CD4-positive, alpha-beta T cell treated with Interleukin-21 for 1 hour (primary cell): ENCODE measurements around the gene CRADD.

Source experiments
- DNase-seq: peaks from one replicate; pipeline ENCODE4 v3.0.0-alpha.2; 2020

The CRADD gene

GRCh38 chr12:93673084-93673483 lies 4.1 kb upstream of the CRADD start:
- no peak for DNase-seq

DNA sequence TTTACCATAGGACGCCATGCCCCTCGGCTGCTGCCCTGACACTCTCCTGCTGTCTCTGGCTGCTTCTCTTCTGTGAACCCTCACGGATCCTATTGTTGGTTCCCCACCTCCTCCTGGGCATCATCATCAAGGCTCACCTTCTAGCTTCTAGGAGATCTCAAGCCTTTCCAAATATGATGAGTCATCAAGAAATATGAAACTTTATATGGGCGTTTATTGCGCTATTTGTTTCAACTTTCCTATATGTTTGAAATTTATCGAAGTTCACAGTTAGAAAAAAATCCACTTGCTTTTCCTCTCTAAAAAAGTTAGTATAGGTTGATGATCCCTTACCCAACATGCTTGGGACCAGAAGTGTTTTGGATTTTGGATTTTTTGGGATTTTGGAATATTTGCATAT lies 2.8 kb upstream of the CRADD start:
- DNase-seq = no peak

DNA sequence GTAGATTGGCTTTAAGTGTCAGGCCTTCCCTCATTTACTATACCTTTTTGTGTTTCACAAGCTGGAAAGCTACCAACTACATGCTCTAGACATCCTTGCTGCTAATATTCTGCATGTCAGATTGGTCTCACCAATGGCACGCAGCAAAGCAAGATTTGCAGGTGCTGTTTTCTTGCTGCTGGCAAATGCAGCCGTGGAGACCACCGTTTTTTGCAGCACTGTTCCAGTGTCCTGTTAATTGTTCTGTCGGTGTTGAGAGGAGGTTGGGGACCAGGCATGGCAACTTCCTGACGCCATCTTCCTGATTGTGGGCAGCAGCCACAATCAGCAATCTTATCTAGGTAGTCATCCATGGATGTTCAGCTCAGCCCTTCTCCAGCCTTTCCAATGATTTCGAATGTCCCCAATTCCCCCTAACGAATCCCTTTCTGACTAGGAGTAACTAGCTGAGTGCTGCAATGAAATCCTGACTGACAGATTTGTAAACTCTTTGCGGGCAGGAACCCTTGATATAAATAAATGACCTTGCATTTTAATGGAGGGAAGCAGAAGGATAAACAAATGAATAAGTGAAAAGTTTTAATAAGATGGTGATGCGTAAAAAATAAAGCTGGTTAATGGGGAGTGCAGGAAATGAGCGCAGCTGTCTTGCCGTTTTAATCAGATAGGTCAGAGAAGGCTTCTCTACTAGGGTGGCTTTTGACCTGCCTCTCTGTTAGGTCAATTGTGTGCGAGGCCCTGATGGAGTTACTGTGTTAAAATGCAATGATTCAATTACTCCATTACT lies 574 bp upstream of the CRADD start:
- DNase-seq = no peak

- DNase-seq = no peak
Observed at GRCh38 chr12:93678779-93679178, 1.6 kb downstream of the CRADD start.

DNA sequence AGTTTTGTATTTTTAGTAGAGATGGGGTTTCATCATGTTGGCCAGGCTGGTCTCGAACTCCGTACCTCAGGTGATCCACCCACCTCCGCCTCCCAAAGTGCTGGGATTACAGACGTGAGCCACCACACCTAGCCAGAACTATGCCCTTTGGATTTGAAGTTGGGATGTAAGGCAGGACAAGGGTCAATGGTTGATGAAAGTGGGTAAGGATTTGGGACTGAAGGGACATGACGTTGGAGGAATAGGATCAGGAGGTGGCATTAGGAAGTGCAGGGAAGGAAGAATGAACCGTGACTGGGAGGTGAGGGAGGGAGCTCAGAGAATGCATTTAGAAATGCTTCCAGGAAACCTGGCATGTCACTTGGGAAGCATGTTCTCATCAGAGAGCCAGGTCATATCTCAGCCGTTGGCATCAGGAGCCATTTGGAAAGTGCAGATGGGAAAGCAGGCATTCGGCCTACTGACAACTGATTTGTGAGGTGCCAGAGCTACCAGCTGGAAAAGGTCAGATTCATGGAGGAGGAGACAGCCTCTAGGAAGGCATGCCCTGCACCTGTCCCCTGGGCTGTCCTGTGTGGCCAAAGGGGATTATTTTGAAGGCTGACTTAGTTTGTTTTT lies 2.2 kb downstream of the CRADD start:
- no peak for DNase-seq

GRCh38 chr12:93680006-93680405 lies 2.8 kb downstream of the CRADD start:
- DNase-seq = no peak

DNA sequence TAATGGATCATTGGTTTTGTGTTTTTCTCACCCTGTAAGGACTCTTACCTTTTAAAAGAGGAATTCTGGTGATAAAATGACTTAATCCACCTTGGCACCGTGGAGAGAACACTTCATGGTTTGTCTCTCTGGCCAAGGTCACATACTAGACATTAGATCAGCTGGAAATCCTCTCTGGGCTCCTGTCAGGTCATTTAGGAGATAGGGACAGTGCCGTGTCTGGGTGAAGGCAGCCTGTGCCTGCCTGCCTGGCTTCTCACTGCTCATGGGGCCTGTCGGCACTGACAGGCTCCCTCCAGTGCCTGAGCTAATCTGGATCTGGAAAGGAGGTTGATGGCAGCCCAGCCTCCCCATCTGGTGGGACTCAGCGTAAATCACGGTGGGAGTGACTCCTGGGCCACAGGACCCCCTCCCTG lies 5.7 kb downstream of the CRADD start:
- DNase-seq = no peak

- DNase-seq = no peak
Observed at GRCh38 chr12:93683410-93683809, 6.2 kb downstream of the CRADD start.

GRCh38 chr12:93684716-93685115 lies 7.5 kb downstream of the CRADD start:
- peak; percentile 3 for DNase-seq

GRCh38 chr12:93686572-93687356 lies 9.6 kb downstream of the CRADD start:
- no peak for DNase-seq

DNA sequence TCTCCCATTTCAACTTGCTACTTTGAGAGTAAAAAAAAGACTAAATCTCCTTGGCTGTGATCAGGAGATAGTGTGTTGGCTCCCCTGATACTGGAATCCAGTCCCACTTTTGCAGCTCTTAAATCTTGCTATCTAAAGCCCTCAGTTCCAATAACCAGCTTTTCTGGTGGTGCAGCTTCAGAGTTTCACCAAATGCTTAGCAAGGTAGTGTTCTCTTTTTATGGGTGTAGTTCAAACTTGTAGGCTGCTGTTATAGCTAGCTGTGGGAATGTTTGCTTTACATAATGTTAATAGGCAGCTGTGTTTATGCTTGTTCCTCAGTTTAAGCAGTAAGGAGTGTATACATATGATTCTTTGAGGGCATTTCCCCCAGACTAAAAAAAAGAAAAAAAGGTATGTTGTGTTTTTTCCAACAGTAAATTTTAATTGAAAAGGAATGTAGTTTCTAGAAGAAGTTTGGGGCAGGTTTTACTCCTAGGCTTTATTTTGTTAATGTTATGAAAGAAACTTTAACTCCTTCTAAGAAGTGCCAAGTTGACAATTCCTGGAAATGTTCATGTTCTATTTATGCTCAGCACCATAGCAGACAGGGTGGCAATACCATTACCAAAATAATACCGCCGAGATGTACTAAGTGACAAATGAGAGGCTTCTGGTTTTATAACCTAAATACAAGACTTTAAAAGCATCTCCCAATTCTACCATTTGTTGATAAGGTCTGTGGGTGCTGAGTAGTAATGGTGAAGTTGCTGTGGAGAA lies 12.1 kb downstream of the CRADD start:
- DNase-seq = no peak

GRCh38 chr12:93696462-93696861 lies 19.3 kb downstream of the CRADD start:
- no peak for DNase-seq

- DNase-seq = no peak
Observed at GRCh38 chr12:93698307-93699092, 21.3 kb downstream of the CRADD start.

DNA sequence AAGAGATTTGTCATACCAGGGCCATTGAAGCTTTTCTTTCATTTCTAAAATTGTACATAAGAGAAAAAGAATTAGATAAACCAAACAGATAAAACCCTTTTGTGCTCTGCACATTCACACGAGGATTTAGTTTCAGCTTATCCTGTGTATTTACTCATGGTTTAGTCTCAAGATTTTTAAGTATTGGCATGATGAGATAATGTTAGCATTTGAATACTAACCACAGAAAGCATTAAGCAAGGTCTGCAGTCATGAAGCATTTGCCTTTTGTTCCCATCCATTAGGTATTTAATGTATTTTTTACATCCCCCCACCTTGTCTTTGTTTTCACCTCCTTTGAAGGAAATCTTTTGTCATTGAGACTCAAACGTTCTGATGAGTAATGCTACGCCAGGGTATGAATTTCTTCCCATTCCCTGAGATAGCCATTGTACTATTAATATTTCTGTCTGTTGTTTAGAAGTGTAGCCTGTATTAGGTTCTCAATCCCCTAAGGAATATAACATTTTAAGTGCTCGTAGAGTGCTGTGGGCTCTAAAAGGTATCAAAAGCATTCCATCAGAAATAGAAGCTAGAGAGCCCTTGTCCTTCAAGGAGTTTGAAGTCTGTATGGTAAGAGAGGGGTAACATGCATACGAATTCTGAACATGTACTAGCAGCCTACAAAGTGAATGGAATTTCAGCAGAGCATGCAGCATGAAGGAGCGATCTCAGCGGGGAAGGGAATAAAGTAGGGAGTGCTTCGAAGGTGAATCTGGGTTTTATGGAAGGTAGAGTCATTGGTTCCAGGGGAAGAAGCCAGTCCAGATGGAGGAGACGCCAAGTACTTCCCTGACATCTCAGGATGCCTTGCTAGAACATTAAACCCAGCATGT lies 22.3 kb downstream of the CRADD start:
- no peak for DNase-seq

DNA sequence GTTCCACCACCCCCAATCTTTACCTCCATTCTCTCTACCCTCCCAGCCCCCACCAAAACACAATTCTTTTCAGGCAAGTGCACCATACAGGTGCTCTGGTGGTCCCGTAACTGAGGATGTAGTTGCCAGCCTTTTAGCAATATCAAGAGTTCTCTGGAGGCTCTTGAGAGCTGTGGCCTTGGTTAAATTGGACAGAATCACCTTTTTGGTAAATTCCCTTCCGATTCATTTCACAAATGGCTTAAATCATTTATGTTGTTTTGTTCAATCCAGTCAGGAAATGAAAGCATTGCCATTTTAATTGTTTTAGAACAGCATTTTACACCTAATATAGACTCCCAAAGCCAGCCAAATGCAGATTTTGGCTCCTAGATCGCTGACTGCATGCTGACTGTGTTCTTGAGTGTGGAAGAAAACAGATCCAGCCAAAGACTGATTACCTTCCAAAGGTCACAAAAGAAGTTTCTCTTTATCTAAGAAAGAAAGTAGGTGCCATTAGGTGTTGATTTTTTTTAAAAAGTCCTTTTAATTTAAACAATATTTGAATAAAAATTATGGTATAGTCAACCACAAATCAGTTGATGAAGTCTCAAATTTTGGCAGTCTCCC lies 25.6 kb downstream of the CRADD start:
- no peak for DNase-seq

DNA sequence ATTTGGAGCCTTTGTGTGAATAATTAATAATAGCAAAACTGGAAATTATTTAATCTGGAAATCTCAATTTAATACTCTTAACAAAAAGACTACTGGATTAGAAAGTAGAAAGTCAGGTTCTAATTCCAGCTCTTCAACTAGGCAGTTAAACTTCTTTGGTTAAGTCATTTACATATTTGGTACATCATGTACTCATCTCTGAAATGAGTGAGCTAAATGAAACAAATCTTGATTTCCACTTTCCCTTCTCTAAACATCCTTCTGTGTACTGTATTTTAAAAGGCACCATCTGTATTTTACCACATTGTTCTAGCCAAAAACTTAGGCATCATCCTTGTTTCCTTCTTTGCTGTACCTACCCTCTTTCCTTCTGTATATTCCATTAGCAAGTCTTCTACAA lies 26.9 kb downstream of the CRADD start:
- no peak for DNase-seq

DNA sequence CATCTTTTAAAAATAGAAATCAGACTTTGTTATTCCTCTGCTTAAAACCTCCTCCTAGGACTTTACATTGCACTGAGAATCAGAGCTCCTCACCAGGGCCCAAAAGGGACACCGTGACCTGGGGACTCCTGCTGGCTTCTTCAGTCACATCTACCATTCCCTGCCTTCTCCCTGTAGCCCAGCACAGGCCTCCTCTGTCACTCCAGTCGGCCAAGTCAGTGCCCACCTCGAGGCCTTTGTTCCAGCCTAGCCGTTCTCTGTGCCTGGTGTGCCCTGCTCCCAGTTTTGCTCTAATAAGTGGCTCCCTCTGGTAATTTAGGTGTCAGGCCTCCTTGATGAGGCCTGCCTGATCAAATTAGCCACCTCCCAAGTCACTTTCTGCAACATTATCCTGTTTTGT lies 27.4 kb downstream of the CRADD start:
- DNase-seq = no peak

GRCh38 chr12:93705237-93705636 lies 28.1 kb downstream of the CRADD start:
- no peak for DNase-seq

DNA sequence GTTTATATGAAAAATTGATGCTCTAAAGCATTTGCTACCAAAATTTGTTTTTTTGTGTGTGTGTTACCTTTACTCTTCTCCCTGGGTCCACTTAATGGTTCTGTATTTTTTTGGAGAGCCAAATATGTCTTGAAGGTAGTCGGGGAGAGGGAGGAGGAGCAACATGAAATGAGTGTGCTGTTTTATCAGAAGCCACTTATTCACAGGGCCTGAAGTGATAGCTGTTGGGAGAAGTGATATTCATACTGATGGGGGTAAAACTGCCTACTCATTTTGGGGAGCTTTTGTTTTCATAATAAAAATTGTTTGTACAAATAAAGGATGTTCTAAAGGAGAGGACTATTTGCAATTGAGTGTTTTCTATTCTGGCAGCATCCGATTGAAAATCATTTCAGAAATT lies 29.2 kb downstream of the CRADD start:
- DNase-seq = no peak

GRCh38 chr12:93706824-93707223 lies 29.6 kb downstream of the CRADD start:
- no peak for DNase-seq

DNA sequence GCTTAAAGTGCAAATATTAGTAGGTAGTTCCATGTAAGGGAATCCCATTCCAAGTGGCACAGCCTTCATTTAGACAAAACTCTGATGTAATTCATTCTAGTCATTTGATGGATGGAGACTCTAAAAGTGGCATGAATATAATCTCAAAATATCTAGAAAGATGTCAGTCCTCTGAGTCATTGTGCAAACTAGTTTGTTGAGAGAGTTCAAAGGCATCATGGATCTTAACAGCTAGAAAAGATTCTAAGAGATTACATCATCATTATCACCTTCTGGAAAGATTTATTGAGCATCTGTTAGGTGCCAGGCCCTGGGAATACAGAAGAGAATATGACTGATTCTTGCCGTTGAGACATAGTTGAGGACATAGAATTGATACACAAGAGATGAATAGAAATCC lies 30.7 kb downstream of the CRADD start:
- DNase-seq = no peak
